Neural crest cell (in vitro differentiated cells): ENCODE results near the gene ZCCHC7. TPM values are rescaled to one million over a fixed set of nuclear protein-coding genes. Genes with fewer than 3 reads are reported as not detected.

ENCODE experiments used
- DNase-seq: peaks from one replicate; pipeline ENCODE4 v3.0.0; 2021; ENCODE audit warnings: low read depth, mixed read lengths, low spot score
- H3K27ac Mint-ChIP-seq: one replicate; pipeline ENCODE4 v1.8.0; 2021; ENCODE audit warnings: mild to moderate bottlenecking, mixed read lengths; ENCODE audit not compliant: unreplicated experiment
- H3K27me3 Mint-ChIP-seq: 2 replicates; pipeline ENCODE4 v1.8.0; 2021; ENCODE audit warnings: low read depth, mild to moderate bottlenecking, mixed read lengths
- H3K36me3 Mint-ChIP-seq: 2 replicates; pipeline ENCODE4 v1.8.0; 2021; ENCODE audit warnings: low read depth, mild to moderate bottlenecking, mixed read lengths
- H3K4me1 Mint-ChIP-seq: 2 replicates; pipeline ENCODE4 v1.8.0; 2021; ENCODE audit warnings: mixed read lengths
- H3K4me3 Mint-ChIP-seq: one replicate; pipeline ENCODE4 v1.8.0; 2021; ENCODE audit warnings: mild to moderate bottlenecking, mixed read lengths
- H3K9me3 Mint-ChIP-seq: 2 replicates; pipeline ENCODE4 v1.8.0; 2021; ENCODE audit warnings: mixed read lengths
- total RNA-seq: library from RNA; stranded (reverse); gene quantifications from 2 replicates; pipeline ENCODE4 v1.2.1, GENCODE V29; 2021
- TF ChIP-seq, protein P1 (sequence below): fragments of 200-600 bp; sonication (generic); conservative IDR thresholded peaks from 2 replicates; pipeline ENCODE4 v1.5.0; 2021; ENCODE audit warnings: antibody characterized with exemption, mild to moderate bottlenecking

ZCCHC7 gene
- total RNA-seq, 1 donor from 2014 or later: 21.6 TPM

DNA sequence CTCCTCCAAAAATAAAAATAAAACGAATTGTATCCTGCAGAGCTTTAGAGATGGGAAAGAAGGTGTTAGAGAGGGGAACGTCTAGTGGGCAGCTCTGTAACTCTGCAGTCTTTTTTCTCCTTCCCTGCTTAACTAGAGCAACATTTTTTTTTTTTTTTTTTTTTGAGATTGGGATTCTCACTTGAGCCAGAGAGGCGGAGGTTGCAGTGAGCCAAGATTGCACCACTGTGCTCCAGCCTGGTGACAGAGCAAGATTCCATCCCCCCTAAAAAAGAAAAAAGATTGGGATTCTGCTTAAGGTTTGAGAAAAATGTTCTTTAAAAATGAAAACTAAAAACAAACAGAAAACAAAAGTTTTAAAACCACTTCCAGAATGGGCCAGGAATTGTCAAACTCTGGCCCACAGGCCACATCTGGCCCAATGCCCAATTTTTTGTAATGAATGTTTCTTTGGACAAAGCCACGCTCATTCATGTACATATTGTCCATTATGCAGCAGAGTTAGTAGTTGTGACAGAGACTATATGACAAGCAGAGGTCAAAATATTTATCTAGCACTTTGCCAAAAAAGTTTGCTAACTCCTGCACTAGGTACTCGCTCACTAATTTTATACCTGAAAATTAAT is 98.5 kb downstream of the ZCCHC7 start:
- DNase-seq: no peak
- Mint-ChIP-seq H3K27ac (no peak overlapping the region), H3K9me3 (no peaks in the 10 kb centered on the region), H3K36me3 (no peaks in the 10 kb centered on the region), H3K4me1 (peaks cover 15% of the 10 kb centered on the region), H3K27me3 (no peaks in the 10 kb centered on the region), H3K4me3 (no peak overlapping the region)
- TF ChIP-seq, protein P1, sequence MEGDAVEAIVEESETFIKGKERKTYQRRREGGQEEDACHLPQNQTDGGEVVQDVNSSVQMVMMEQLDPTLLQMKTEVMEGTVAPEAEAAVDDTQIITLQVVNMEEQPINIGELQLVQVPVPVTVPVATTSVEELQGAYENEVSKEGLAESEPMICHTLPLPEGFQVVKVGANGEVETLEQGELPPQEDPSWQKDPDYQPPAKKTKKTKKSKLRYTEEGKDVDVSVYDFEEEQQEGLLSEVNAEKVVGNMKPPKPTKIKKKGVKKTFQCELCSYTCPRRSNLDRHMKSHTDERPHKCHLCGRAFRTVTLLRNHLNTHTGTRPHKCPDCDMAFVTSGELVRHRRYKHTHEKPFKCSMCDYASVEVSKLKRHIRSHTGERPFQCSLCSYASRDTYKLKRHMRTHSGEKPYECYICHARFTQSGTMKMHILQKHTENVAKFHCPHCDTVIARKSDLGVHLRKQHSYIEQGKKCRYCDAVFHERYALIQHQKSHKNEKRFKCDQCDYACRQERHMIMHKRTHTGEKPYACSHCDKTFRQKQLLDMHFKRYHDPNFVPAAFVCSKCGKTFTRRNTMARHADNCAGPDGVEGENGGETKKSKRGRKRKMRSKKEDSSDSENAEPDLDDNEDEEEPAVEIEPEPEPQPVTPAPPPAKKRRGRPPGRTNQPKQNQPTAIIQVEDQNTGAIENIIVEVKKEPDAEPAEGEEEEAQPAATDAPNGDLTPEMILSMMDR: no peak

DNA sequence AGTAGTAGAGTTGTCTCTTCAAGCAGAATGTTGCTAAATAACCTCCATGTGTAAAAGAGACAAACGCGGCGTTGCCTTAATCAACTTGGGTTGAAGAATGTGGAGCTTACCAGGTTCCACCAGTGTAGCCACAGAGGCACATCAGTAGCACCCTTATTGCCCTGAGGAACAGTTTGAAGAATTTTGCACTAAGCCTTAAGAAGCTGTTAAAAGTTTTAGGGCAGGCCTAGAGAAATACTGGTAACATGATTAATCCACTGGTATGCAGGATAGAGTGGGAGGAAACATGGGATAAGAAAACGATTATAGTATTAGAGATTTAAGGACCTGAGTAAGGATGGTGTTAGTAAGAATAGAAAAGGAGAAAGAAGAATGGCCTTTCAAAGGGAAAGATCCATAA is 100.6 kb downstream of the ZCCHC7 start:
- Mint-ChIP-seq H3K4me1 (peaks cover 8% of the 10 kb centered on the region), H3K36me3 (no peaks in the 10 kb centered on the region), H3K27me3 (no peaks in the 10 kb centered on the region), H3K4me3 (no peak overlapping the region), H3K27ac (no peak overlapping the region), H3K9me3 (no peaks in the 10 kb centered on the region)
- TF ChIP-seq, protein P1: no peak
- no peak for DNase-seq

DNA sequence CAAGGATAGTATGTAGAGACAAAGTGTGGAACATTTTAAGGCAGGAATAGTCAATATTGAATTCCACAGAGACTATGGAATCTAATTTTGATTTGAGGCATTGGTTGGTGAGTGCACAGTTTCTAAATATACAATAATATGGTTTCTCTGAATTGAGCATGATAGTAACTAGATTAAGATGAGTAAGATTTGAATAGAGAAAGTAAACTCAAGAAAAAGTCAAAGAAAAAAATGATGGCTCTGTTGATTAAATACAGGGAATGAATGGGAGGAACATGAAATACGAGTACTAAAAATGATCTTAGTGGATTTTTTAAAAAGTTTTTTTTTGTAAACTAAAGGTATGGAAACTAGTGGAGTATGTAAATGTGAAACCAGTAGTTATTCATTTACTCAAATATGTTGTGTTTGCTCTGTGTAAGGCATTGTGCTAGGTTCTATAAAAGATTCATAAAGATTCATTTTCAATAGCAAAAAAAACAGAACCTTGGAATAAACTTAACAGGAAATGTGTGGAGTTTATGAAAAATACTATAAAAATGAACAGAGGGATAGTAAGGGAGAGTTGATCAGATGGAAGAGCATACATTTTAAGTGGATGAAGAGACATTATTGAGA is 101.2 kb downstream of the ZCCHC7 start:
- no peak overlapping the region for H3K27ac Mint-ChIP-seq
- H3K36me3 Mint-ChIP-seq: no peaks in the 10 kb centered on the region
- peaks cover 6% of the 10 kb centered on the region for H3K4me1 Mint-ChIP-seq
- H3K9me3 Mint-ChIP-seq: no peaks in the 10 kb centered on the region
- H3K4me3 Mint-ChIP-seq: no peak overlapping the region
- TF ChIP-seq, protein P1: no peak
- DNase-seq: no peak
- no peaks in the 10 kb centered on the region for H3K27me3 Mint-ChIP-seq

DNA sequence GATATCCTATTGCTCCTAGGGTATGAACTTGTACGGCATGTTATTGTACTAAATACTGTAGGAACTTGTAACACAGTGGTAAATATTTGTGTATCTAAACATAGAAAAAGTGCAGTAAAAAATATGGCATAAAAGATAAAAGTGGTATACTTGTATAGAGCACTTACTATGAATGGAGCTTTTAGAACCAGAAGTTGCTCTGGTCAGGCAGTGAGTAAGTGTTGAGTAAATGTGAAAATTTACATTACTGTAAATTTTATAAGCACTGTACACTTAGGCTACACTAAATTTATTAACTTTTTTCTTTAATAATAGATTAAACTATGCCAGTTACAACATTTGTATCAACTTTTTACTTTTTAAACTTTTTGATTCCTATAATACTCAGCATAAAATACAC is 109.1 kb downstream of the ZCCHC7 start:
- no peak for DNase-seq
- no peak overlapping the region for H3K4me3 Mint-ChIP-seq
- peaks cover 12% of the 10 kb centered on the region for H3K4me1 Mint-ChIP-seq
- no peaks in the 10 kb centered on the region for H3K27me3 Mint-ChIP-seq
- TF ChIP-seq, protein P1: no peak
- H3K9me3 Mint-ChIP-seq: no peaks in the 10 kb centered on the region
- peaks cover 7% of the 10 kb centered on the region for H3K36me3 Mint-ChIP-seq
- no peak overlapping the region for H3K27ac Mint-ChIP-seq

DNA sequence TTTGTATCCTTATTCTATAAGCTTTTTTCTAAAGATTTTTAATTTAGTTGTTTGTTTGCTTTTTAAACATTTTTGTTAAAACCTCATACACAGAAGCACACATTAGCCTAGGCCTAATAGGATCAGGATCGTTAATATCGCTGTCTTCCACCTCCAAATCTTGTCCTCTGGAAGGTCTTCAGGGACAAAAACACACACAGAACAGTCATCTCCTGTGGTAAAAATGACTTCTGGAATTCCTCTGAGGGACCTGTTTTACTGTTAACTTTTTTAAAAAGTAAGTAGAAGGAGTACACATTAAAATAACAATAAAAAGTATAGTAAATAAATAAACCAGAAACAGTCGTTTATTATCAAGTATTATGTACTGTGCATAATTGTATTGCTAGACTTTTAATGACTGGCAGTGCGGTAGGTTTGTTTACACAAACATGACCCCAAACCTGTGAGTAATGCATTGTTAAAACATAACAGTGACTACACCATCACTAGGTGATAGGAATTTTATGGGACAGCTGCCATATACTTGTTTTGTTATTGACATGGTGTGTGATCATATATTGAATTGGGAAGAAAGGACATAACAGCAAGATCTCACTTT is 109.6 kb downstream of the ZCCHC7 start:
- no peak overlapping the region for H3K4me3 Mint-ChIP-seq
- TF ChIP-seq, protein P1: no peak
- peaks cover 7% of the 10 kb centered on the region for H3K36me3 Mint-ChIP-seq
- no peaks in the 10 kb centered on the region for H3K27me3 Mint-ChIP-seq
- H3K9me3 Mint-ChIP-seq: no peaks in the 10 kb centered on the region
- peaks cover 12% of the 10 kb centered on the region for H3K4me1 Mint-ChIP-seq
- H3K27ac Mint-ChIP-seq: no peak overlapping the region
- DNase-seq: no peak
